ENCODE data around the gene FBXW4. TPM values are rescaled to one million over a fixed set of nuclear protein-coding genes. Genes with fewer than 3 reads are reported as not detected.

FBXW4 gene
- total and polyA plus RNA-seq, 9 of the 15 experiments (the other 6 are each of a cell fraction or from before 2014, with no cell fraction given), result 1.0 to 10.6 (median 5.4) TPM

GRCh38 chr10:101693978-101694673 lies 844 bp downstream of the FBXW4 start (continued):
- TF ChIP-seq DEAF1 (CRISPR knock-in tag; IDR thresholded peaks at IDR 0.05) (no peak), EGR1 (conservative IDR thresholded peaks at IDR 0.05) (no peak), CHD4 (IDR thresholded peaks at IDR 0.05; ENCODE audit: insufficient read depth, insufficient replicate concordance, low read depth, low read length, poor library complexity, severe bottlenecking) (no peak), NR3C1 (CRISPR knock-in tag; IDR thresholded peaks at IDR 0.05) (0 out of 2 replicates have a peak, but pooled peaks have one; percentile 72), ETS1 (conservative IDR thresholded peaks at IDR 0.05; ENCODE audit: control insufficient read depth, low read depth, low read length) (0 out of 2 replicates have a peak, but pooled peaks have one; percentile 52), ZC3H11A (IDR thresholded peaks at IDR 0.05; ENCODE audit: low read depth, low read length) (no peak), FUS (optimal IDR thresholded peaks at IDR 0.05; ENCODE audit: low read depth, low read length) (peak; percentile 39), PHF20 (IDR thresholded peaks at IDR 0.05; ENCODE audit: partially characterized antibody) (no peak), ZNF133 (CRISPR knock-in tag; IDR thresholded peaks at IDR 0.05) (no peak), MAZ (CRISPR knock-in tag; conservative IDR thresholded peaks at IDR 0.05 in 1 of 2, IDR thresholded peaks at IDR 0.05 in 1 of 2) (peak; percentile 22 to 69; a peak in 2 of 4 replicates), FIP1L1 (IDR thresholded peaks at IDR 0.05; ENCODE audit: low read depth, low read length, poor library complexity, severe bottlenecking) (peak; percentile 44), SRF (CRISPR knock-in tag; IDR thresholded peaks at IDR 0.05) (no peak), ZNF134 (CRISPR knock-in tag; conservative IDR thresholded peaks at IDR 0.05) (peak; percentile 34; the same call in 1 of the 2 replicates), TBP (optimal IDR thresholded peaks at IDR 0.05; ENCODE audit: low read depth, low read length) (no peak), ZNF584 (CRISPR knock-in tag; IDR thresholded peaks at IDR 0.05; ENCODE audit: low read depth) (no peak), POLR2G (IDR thresholded peaks at IDR 0.05; ENCODE audit: low read depth, low read length) (peak; percentile 8; the same call in 1 of the 2 replicates), MXI1 (IDR thresholded peaks at IDR 0.05; ENCODE audit: low read depth, low read length) (no peak), MAX (CRISPR knock-in tag; IDR thresholded peaks at IDR 0.05) (peak; percentile 27; the same call in 1 of the 2 replicates), YY1 (IDR thresholded peaks at IDR 0.05; ENCODE audit: borderline replicate concordance in 1 of 3, control insufficient read depth in 1 of 3, extremely low read depth in 1 of 3, insufficient read depth in 3 of 3, insufficient read length in 1 of 3, insufficient replicate concordance in 2 of 3, low read depth in 1 of 3, low read length in 2 of 3) (peak in 2 of 3 experiments; percentile 11 to 38), ZNF696 (CRISPR knock-in tag; conservative IDR thresholded peaks at IDR 0.05) (no peak), MYBL2 (IDR thresholded peaks at IDR 0.05; ENCODE audit: low read depth) (no peak), MYBL2 (CRISPR knock-in tag; IDR thresholded peaks at IDR 0.05; ENCODE audit: borderline replicate concordance) (no peak), CHD2 (IDR thresholded peaks at IDR 0.05; ENCODE audit: low read depth, low read length) (no peak), SMARCA5 (IDR thresholded peaks at IDR 0.05) (no peak), POLR2AphosphoS5 (IDR thresholded peaks at IDR 0.05; ENCODE audit: control insufficient read depth, insufficient read depth, low read depth, low read length) (peak; percentile 15; the same call in 1 of the 2 replicates)

Measured in K562 (cell line).